Hematopoietic multipotent progenitor cell treated with erythropoietin and hydrocortisone succinate and interleukin-3 and kit ligand, for 6 days (in vitro differentiated cells): ENCODE data around the gene CDIP1.

ENCODE experiments used
- DNase-seq: peaks from one replicate; pipeline ENCODE4 v3.0.0-alpha.2; 2015

CDIP1 gene

GRCh38 chr16:4486126-4486893 is 52.3 kb downstream of the CDIP1 start:
- DNase-seq: no peak

GRCh38 chr16:4481963-4482362 is 56.6 kb downstream of the CDIP1 start:
- DNase-seq: no peak

DNA sequence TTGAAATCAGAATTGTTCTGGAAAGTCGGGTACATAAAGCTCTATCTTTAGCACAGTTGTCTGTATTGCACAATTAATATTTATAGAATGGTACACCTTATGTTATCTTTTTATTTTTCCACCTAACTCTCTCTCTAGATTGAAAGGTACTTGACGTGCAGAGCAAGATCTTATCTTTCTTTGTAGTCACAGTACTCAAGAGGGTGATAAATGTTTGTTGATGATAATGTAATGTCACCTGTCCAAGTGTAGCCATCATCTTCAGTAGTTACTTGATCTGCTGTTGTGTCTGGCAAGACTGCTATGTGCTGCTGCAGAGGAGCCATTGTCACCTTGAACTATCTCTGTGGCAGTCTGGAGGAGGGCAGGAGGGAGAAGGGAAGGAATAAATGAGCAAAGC is 57.0 kb downstream of the CDIP1 start:
- no peak for DNase-seq

DNA sequence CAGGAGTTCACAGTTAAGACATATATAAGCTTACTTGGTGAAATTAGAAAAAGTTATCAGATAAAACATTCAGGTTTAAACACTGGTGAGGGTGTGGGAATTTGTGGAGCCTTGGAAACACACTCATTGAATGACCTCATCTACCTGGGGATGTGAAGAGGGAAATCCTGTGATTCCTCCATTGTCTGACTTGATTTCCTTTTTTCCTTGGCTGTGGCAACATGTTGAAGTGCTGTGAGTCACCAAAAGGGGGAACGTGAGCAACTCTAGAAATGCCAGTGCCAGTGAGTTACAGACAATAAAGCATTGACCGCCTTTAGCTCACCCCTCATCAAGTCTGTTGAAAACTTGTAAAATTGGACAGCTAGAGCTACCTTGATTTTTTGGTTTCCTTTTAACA is 60.6 kb downstream of the CDIP1 start:
- DNase-seq: peak; percentile 61

GRCh38 chr16:4475880-4476788 is 62.4 kb downstream of the CDIP1 start, which contains the start of gene HMOX2:
HMOX2 (plus strand) TSS chr16:4476398; CDS start chr16:4505525, 29,127 bp downstream.
- peak; percentile 95 for DNase-seq

DNA sequence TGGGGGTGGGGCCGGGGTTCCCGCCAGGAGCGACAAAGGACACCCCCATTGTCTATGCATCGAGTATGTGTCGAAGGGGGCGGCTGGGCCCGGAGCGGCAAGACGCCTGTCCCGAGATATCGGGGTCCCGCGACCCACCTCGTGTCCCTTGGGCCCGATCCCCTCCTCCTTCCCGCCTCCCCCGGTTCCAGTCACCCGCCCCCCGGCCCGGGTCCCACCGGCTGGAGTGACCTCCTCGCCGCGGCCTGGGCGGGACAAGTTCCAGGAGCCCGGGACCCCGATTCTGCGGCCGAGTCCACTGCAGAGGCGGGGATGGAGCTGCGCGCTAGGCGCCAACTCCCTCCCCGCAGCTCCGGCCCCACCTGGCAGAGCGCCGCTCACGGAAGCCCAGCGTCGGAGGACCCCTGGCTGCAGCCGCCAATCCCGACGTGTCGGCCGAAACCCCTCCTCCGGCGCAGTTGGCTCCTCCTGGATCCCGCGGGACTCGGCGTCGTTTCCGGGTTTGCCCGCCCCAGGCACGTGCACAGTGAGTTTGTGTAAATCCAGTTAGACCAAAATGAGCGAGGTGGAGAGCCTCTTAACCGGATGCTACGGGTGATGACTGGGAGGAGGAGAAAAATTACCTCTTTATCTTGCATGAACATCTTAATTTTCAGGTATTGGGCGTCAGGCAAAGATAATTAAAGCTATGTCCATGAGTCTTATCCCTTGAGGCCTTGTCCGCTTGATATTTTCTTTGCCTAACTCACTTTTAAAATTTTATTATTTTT is 64.2 kb downstream of the CDIP1 start, which contains the start of gene NMRAL1:
Gene NMRAL1, minus strand, starts transcription at position 434 of the 770 bp plus-strand sequence. CDS start 493 bp downstream, outside the sequence.
- DNase-seq: peak; percentile 96

GRCh38 chr16:4472880-4473279 is 65.7 kb downstream of the CDIP1 start:
- DNase-seq: no peak

DNA sequence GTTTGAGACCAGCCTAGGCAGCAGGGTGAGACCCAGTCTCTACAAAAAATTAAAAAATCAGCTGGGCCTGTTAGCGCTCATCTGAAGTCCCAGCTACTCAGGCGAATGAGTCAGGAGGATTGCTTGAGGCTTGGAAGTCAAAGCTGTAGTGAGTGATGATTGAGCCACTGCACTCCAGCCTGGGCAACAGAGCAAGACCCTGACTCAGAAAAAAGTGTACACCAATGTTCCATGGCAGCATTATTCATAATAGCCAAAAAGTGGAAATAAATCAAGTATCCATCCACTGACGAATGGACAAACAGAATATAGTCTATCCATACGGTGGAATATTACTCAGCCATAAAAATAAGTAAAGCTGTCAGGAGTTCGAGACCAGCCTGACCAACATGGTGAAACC is 66.7 kb downstream of the CDIP1 start:
- no peak for DNase-seq

GRCh38 chr16:4468972-4469371 is 69.6 kb downstream of the CDIP1 start:
- no peak for DNase-seq

DNA sequence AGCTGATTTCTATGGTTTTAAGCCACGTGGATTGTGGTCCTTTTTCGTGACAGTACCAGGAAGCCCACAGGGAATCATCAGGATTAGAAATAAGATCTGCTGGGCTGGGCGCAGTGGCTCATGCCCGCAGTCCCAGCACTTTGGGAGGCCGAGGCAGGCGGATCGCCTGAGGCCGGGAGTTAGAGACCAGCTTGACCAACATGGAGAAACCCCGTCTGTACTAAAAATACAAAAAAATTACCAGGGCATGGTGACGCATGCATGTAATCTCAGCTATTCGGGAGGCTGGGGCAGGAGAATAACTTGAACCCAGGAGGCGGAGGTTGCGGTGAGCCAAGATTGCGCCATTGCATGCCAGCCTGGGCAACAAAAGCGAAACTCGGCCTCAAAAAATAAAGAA is 70.7 kb downstream of the CDIP1 start:
- DNase-seq: no peak

DNA sequence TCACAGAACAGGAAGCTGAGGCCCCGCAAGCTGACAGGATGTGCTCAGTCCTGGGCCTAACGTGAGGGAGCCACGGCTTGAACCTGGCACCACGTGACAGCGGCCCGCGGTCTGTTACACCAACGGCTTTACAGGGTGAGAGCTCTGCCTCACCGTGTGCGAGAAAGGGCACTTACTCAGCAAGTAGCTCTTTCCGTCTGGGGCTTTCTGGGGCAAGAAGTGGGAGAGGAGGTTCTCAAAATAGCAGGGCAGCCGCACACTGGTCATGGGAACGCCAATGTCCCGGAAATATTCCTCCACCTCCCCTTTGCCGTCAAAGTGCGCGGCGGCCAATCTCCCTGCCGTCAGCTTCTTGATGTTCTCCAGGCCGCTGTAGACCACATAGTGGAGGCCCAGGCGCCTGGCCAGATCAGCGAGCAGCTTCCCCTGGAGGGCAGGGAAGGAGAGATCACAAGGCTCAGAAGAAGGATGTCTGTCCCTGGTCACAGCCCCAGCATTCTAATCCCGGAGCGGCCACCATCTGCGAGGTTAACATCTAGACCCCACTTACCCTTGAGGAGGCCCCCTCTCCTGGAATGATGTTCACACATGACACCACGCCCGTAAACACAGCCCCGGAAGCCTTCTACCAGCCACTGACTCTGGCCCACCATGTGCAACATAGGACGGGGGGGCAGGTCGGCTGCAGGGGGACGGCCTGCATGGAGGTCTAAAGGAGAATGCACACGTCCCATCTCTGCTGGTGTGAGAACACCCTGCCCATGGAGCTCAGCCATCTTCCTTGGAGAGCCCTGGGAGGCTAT is 72.4 kb downstream of the CDIP1 start:
- DNase-seq: no peak

GRCh38 chr16:4463522-4464163 is 74.9 kb downstream of the CDIP1 start:
- DNase-seq: no peak

- peak; percentile 22 for DNase-seq
Observed at GRCh38 chr16:4461250-4462085, 77.1 kb downstream of the CDIP1 start.

GRCh38 chr16:4460936-4461249 is 77.7 kb downstream of the CDIP1 start:
- DNase-seq: no peak
